ENCODE data around the gene ZFYVE27.

The ZFYVE27 gene

GRCh38 chr10:97744405-97745035, 7.6 kb downstream of the ZFYVE27 start:
- no peak for DNase-seq (ENCODE audit: low read depth)

GRCh38 chr10:97747573-97747972, 10.6 kb downstream of the ZFYVE27 start:
- no peak for DNase-seq (ENCODE audit: low read depth)

GRCh38 chr10:97748116-97748515, 11.2 kb downstream of the ZFYVE27 start:
- DNase-seq (ENCODE audit: low read depth), result no peak

GRCh38 chr10:97752956-97753355, 16.0 kb downstream of the ZFYVE27 start:
- no peak for DNase-seq (ENCODE audit: low read depth)

- no peak for DNase-seq (ENCODE audit: low read depth)
Observed at GRCh38 chr10:97754726-97755125, 17.8 kb downstream of the ZFYVE27 start.

- no peak for DNase-seq (ENCODE audit: low read depth)
Observed at GRCh38 chr10:97755718-97756117, 18.8 kb downstream of the ZFYVE27 start.

- no peak for DNase-seq (ENCODE audit: low read depth)
Observed at GRCh38 chr10:97757471-97757870, 20.5 kb downstream of the ZFYVE27 start.

GRCh38 chr10:97759158-97759887, 22.4 kb downstream of the ZFYVE27 start:
- DNase-seq (ENCODE audit: low read depth), result peak; percentile 63

GRCh38 chr10:97759946-97760345, 23.0 kb downstream of the ZFYVE27 start:
- DNase-seq (ENCODE audit: low read depth), result no peak

GRCh38 chr10:97760461-97761257, 23.7 kb downstream of the ZFYVE27 start:
- no peak for DNase-seq (ENCODE audit: low read depth)

GRCh38 chr10:97761331-97761865, 24.5 kb downstream of the ZFYVE27 start:
- no peak for DNase-seq (ENCODE audit: low read depth)

GRCh38 chr10:97762056-97762455, 25.1 kb downstream of the ZFYVE27 start:
- DNase-seq (ENCODE audit: low read depth), result no peak

GRCh38 chr10:97762816-97763215, 25.9 kb downstream of the ZFYVE27 start:
- peak; percentile 17 for DNase-seq (ENCODE audit: low read depth)

GRCh38 chr10:97763411-97763810, 26.5 kb downstream of the ZFYVE27 start:
- DNase-seq (ENCODE audit: low read depth), result no peak

GRCh38 chr10:97763947-97764346, 27.0 kb downstream of the ZFYVE27 start:
- no peak for DNase-seq (ENCODE audit: low read depth)

- DNase-seq (ENCODE audit: low read depth), result no peak
Observed at GRCh38 chr10:97764519-97764931, 27.6 kb downstream of the ZFYVE27 start.

- no peak for DNase-seq (ENCODE audit: low read depth)
Observed at GRCh38 chr10:97765201-97765600, 28.3 kb downstream of the ZFYVE27 start.

GRCh38 chr10:97766106-97766810, 29.3 kb downstream of the ZFYVE27 start:
- DNase-seq (ENCODE audit: low read depth), result no peak

- no peak for DNase-seq (ENCODE audit: low read depth)
Observed at GRCh38 chr10:97766996-97767924, 30.3 kb downstream of the ZFYVE27 start.

GRCh38 chr10:97768322-97769315, 31.7 kb downstream of the ZFYVE27 start:
- DNase-seq (ENCODE audit: low read depth), result no peak

Measured in EH (cell line).